ENCODE measurements around the gene LRRN3.

DNA sequence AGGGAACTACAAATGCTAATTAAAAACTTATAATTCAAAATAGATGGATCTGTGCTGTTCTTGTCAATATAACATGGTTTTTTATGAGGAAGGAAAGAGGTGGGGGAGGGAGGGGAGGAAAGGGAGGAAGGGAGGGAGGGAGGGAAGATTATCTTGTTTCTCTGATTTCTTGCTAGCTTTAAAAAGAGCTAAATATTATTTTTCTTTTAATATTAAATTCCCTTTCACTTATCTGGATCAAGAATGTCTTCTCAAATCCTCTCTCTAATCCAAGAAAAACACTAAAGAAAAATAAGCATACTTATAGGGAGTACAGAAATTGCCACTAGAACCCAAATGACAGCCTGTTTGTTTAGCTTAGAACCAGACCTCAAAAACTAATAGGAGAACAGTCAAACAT is 55.2 kb downstream of the LRRN3 start:
- TF ChIP-seq, protein P1, sequence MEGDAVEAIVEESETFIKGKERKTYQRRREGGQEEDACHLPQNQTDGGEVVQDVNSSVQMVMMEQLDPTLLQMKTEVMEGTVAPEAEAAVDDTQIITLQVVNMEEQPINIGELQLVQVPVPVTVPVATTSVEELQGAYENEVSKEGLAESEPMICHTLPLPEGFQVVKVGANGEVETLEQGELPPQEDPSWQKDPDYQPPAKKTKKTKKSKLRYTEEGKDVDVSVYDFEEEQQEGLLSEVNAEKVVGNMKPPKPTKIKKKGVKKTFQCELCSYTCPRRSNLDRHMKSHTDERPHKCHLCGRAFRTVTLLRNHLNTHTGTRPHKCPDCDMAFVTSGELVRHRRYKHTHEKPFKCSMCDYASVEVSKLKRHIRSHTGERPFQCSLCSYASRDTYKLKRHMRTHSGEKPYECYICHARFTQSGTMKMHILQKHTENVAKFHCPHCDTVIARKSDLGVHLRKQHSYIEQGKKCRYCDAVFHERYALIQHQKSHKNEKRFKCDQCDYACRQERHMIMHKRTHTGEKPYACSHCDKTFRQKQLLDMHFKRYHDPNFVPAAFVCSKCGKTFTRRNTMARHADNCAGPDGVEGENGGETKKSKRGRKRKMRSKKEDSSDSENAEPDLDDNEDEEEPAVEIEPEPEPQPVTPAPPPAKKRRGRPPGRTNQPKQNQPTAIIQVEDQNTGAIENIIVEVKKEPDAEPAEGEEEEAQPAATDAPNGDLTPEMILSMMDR (IDR thresholded peaks at IDR 0.05; ENCODE audit: insufficient read depth, low read length), result no peak
- no peak for TF ChIP-seq POLR2AphosphoS5 (IDR thresholded peaks at IDR 0.05; ENCODE audit: low read depth)
- TF ChIP-seq, protein P2, sequence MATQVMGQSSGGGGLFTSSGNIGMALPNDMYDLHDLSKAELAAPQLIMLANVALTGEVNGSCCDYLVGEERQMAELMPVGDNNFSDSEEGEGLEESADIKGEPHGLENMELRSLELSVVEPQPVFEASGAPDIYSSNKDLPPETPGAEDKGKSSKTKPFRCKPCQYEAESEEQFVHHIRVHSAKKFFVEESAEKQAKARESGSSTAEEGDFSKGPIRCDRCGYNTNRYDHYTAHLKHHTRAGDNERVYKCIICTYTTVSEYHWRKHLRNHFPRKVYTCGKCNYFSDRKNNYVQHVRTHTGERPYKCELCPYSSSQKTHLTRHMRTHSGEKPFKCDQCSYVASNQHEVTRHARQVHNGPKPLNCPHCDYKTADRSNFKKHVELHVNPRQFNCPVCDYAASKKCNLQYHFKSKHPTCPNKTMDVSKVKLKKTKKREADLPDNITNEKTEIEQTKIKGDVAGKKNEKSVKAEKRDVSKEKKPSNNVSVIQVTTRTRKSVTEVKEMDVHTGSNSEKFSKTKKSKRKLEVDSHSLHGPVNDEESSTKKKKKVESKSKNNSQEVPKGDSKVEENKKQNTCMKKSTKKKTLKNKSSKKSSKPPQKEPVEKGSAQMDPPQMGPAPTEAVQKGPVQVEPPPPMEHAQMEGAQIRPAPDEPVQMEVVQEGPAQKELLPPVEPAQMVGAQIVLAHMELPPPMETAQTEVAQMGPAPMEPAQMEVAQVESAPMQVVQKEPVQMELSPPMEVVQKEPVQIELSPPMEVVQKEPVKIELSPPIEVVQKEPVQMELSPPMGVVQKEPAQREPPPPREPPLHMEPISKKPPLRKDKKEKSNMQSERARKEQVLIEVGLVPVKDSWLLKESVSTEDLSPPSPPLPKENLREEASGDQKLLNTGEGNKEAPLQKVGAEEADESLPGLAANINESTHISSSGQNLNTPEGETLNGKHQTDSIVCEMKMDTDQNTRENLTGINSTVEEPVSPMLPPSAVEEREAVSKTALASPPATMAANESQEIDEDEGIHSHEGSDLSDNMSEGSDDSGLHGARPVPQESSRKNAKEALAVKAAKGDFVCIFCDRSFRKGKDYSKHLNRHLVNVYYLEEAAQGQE (IDR thresholded peaks at IDR 0.05; ENCODE audit: insufficient replicate concordance, low read depth), result no peak

All from HL-60 (cell line).